ENCODE data around the gene SEMA3E.
"Not testable (repeated sequence)": the region's sequence is repeated elsewhere in the genome, so short reads cannot be mapped to it uniquely, and the experiment has no call there.

SEMA3E gene

GRCh38 chr7:83452256-83452655 lies 196.7 kb downstream of the SEMA3E start:
- no peak for DNase-seq (ENCODE audit: low read depth)

GRCh38 chr7:83451501-83452045 lies 197.4 kb downstream of the SEMA3E start:
- DNase-seq (ENCODE audit: low read depth) = no peak

GRCh38 chr7:83449781-83450180 lies 199.2 kb downstream of the SEMA3E start:
- no peak for DNase-seq (ENCODE audit: low read depth)

- no peak for DNase-seq (ENCODE audit: low read depth)
Observed at GRCh38 chr7:83447681-83448080, 201.3 kb downstream of the SEMA3E start.

- no peak for DNase-seq (ENCODE audit: low read depth)
Observed at GRCh38 chr7:83446102-83446669, 202.8 kb downstream of the SEMA3E start.

- no peak for DNase-seq (ENCODE audit: low read depth)
Observed at GRCh38 chr7:83442911-83443310, 206.0 kb downstream of the SEMA3E start.

GRCh38 chr7:83439026-83439425 lies 209.9 kb downstream of the SEMA3E start:
- no peak for DNase-seq (ENCODE audit: low read depth)

- not testable (repeated sequence) for DNase-seq (ENCODE audit: low read depth)
Observed at GRCh38 chr7:83430289-83430688, 218.7 kb downstream of the SEMA3E start.

- no peak for DNase-seq (ENCODE audit: low read depth)
Observed at GRCh38 chr7:83429493-83429892, 219.4 kb downstream of the SEMA3E start.

GRCh38 chr7:83427884-83428283 lies 221.1 kb downstream of the SEMA3E start:
- no peak for DNase-seq (ENCODE audit: low read depth)

- no peak for DNase-seq (ENCODE audit: low read depth)
Observed at GRCh38 chr7:83426325-83426724, 222.6 kb downstream of the SEMA3E start.

- DNase-seq (ENCODE audit: low read depth) = no peak
Observed at GRCh38 chr7:83419013-83419412, 229.9 kb downstream of the SEMA3E start.

- DNase-seq (ENCODE audit: low read depth) = no peak
Observed at GRCh38 chr7:83415840-83416239, 233.1 kb downstream of the SEMA3E start.

GRCh38 chr7:83414947-83415346 lies 234.0 kb downstream of the SEMA3E start:
- no peak for DNase-seq (ENCODE audit: low read depth)

GRCh38 chr7:83413831-83414230 lies 235.1 kb downstream of the SEMA3E start:
- no peak for DNase-seq (ENCODE audit: low read depth)

- no peak for DNase-seq (ENCODE audit: low read depth)
Observed at GRCh38 chr7:83413424-83413823, 235.5 kb downstream of the SEMA3E start.

- DNase-seq (ENCODE audit: low read depth) = no peak
Observed at GRCh38 chr7:83410989-83411591, 237.8 kb downstream of the SEMA3E start.

- no peak for DNase-seq (ENCODE audit: low read depth)
Observed at GRCh38 chr7:83394776-83395175, 254.2 kb downstream of the SEMA3E start.

GRCh38 chr7:83388436-83388835 lies 260.5 kb downstream of the SEMA3E start:
- no peak for DNase-seq (ENCODE audit: low read depth)

- no peak for DNase-seq (ENCODE audit: low read depth)
Observed at GRCh38 chr7:83366629-83367028, 282.3 kb downstream of the SEMA3E start.

GRCh38 chr7:83365746-83366145 lies 283.2 kb downstream of the SEMA3E start:
- DNase-seq (ENCODE audit: low read depth) = no peak

GRCh38 chr7:83362871-83363550 lies 285.9 kb downstream of the SEMA3E start:
- DNase-seq (ENCODE audit: low read depth) = no peak

GRCh38 chr7:83359108-83359507 lies 289.8 kb downstream of the SEMA3E start:
- no peak for DNase-seq (ENCODE audit: low read depth)

Measured in T follicular helper cell (primary cell).